Measurements from ENCODE around the gene ALKBH6. TPM values are rescaled to one million over a fixed set of nuclear protein-coding genes. Genes with fewer than 3 reads are reported as not detected.

ALKBH6 gene
- total and polyA plus RNA-seq, 8 donors, result 2.6 to 22.8 (median 6.3) TPM

DNA sequence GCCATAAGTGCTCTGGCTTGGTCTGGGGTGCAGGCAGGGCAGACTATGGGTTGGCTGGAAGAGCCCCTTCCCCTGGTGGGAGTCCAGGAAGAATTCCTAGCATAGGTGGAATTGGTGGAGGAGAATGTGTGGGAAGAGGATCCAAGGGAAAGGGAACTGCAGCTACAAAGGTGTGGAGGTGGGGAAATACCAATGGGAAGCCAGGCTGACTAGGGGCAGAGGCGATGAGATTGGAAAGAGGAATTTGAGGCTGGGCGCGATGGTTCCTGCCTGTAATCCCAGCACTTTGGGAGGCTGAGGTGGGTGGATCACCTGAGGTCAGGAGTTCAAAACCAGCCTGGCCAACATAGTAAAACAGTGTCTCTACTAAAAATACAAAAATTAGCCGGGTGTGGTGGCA is 23.9 kb downstream of the ALKBH6 start:
- TF ChIP-seq, protein P1, sequence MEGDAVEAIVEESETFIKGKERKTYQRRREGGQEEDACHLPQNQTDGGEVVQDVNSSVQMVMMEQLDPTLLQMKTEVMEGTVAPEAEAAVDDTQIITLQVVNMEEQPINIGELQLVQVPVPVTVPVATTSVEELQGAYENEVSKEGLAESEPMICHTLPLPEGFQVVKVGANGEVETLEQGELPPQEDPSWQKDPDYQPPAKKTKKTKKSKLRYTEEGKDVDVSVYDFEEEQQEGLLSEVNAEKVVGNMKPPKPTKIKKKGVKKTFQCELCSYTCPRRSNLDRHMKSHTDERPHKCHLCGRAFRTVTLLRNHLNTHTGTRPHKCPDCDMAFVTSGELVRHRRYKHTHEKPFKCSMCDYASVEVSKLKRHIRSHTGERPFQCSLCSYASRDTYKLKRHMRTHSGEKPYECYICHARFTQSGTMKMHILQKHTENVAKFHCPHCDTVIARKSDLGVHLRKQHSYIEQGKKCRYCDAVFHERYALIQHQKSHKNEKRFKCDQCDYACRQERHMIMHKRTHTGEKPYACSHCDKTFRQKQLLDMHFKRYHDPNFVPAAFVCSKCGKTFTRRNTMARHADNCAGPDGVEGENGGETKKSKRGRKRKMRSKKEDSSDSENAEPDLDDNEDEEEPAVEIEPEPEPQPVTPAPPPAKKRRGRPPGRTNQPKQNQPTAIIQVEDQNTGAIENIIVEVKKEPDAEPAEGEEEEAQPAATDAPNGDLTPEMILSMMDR (IDR thresholded peaks at IDR 0.05), result no peak
- Histone ChIP-seq H3K27ac (no peak overlapping the region), H3K4me3 (no peak overlapping the region), H3K36me3 (no peaks in the 10 kb centered on the region), H3K4me1 (no peaks in the 10 kb centered on the region), H3K9me3 (no peaks in the 10 kb centered on the region), H3K27me3 (peaks cover 0 to 3% (median 0%) of the 10 kb centered on the region in 4 donors)
- intact Hi-C loops (cut with DNase I), result no loop called here
- no peak for DNase-seq
- FAIRE-seq, result no peak
- WGBS, 2 donors, result 85 to 92% methylated on average over 4 of the region's 4 CpGs
- no peak for ATAC-seq

DNA sequence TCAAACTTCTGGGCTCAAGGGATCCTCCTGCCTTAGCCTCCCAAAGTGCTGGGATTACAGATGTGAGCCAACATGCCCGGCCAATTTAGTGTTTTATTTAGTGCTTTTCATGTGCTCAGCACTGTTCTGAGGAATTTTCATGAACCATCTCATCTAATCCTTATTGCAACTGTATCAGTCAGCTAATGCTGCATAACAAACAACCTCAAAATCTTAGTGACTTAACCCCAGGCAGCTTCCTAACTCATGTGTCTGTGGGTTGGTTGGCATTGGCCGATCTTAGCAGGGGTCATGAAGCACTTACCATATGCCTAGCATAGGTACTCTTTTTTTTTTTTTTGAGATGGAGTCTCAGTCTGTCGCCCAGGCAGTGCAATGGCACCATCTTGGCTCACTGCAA is 25.2 kb downstream of the ALKBH6 start:
- intact Hi-C loops (cut with DNase I), result no loop called here
- no peak for DNase-seq
- TF ChIP-seq, protein P1 (IDR thresholded peaks at IDR 0.05), result no peak
- FAIRE-seq, result no peak
- no peaks in the 10 kb centered on the region for H3K4me1 ChIP-seq
- WGBS, 2 donors, result 85% methylated on average over 3 of the region's 3 CpGs
- H3K9me3 ChIP-seq, result no peaks in the 10 kb centered on the region
- peaks cover 0 to 3% (median 0%) of the 10 kb centered on the region in 4 donors for H3K27me3 ChIP-seq
- H3K36me3 ChIP-seq, result no peaks in the 10 kb centered on the region
- no peak overlapping the region for H3K4me3 ChIP-seq
- no peak overlapping the region for H3K27ac ChIP-seq
- no peak for ATAC-seq

DNA sequence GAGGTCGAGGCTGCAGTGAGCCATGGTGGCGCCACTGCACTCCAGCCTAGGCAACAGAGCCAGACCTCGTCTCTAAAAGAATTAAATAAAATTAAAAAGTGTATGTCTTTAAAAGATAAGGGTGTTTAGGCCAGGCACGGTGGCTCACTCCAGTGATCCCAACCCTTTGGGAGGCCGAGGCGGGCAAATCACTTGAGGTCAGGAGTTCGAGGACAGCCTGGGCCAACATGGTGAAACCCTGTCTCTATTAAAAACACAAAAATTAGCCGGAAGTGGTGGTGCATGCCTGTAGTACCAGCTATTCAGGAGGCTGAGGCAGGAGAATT is 26.5 kb downstream of the ALKBH6 start:
- Histone ChIP-seq H3K9me3 (no peaks in the 10 kb centered on the region), H3K27ac (no peak overlapping the region), H3K27me3 (peaks cover 0 to 3% (median 0%) of the 10 kb centered on the region in 4 donors), H3K4me3 (peak overlapping the region in 2 of 4 donors; percentile 16 to 42), H3K4me1 (no peaks in the 10 kb centered on the region), H3K36me3 (no peaks in the 10 kb centered on the region)
- ATAC-seq, result no peak
- intact Hi-C loops (cut with DNase I), result no loop called here
- WGBS, 2 donors, result 25 to 30% methylated on average over 8 of the region's 8 CpGs
- DNase-seq, result no peak
- TF ChIP-seq, protein P1 (IDR thresholded peaks at IDR 0.05), result no peak
- FAIRE-seq, result no peak

DNA sequence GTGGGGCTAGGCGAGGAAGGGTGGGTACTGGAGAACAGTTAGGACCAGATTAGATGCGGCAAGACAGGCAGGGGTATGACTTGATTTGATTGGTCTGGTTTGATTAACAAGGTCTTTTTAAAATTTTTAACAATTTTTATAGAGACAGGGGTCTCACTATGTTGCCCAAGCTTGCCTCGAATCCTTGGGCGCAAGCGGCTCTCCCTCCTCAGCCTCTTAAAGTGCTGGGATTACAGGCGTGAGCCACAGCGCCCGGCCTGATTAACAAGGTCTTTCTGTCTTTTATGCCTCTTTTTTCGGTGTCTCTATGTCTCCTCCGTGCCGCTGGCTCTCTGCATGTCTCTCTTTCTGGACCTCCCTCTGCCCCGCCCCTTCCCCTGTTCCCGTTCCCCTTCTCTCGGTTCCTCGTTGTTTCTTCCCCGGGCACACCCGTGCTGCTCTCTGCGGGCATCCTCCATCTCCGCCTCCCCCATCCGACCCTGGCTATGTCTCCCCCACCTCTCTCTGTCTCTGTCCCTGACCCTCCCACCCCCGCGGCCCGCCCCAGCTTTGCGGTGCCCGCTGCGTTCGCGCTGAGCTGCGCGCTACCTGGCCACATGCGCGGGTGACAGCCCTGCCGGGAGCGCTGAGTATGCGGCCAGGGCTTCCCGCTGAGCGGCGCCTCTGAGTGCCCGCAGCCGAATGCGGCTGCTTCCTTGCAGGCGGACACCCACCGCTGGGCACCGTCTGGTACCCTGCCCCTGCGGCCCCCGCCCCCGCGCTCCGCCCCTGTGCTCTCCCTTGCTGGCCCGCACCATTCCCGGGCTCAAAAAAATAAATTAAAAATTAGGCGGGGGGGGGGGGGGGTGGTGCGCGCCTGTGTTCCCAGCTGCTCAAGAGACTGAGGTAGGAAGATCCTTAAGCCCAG is 27.1 kb downstream of the ALKBH6 start:
- H3K27me3 ChIP-seq, result peaks cover 0 to 3% (median 0%) of the 10 kb centered on the region in 4 donors
- no peaks in the 10 kb centered on the region for H3K9me3 ChIP-seq
- no peaks in the 10 kb centered on the region for H3K36me3 ChIP-seq
- WGBS, 2 donors, result 8 to 10% methylated on average over 53 to 54 of the region's 54 CpGs
- TF ChIP-seq, protein P1 (IDR thresholded peaks at IDR 0.05), result no peak
- intact Hi-C loops (cut with DNase I), result no loop called here
- no peaks in the 10 kb centered on the region for H3K4me1 ChIP-seq
- DNase-seq (peak in 1 of 6 donors; percentile 77), FAIRE-seq (no peak), ATAC-seq (peak; percentile 67 to 86 (median 80))
- H3K4me3 ChIP-seq, result peak overlapping the region in 2 of 4 donors; percentile 16 to 42
- H3K27ac ChIP-seq, result no peak overlapping the region

DNA sequence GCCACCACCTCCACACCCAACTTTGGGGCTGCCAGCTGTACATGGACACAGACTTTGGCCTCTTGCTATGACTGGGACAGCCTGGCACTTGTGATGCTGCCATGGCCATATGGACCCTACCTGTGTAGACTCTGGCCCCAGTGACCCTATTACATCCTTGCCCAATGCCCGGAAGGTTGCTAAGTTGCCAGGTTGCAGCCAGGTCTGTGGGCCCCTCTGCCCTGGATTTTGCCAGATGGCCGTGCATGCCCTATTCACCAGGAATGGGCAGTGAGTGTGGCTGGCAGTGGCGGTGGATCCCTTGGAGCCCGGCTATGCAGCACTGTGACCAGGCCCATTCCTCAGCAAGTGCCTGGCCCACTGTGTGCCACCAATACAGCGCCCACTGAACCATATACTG is 27.9 kb downstream of the ALKBH6 start:
- no peak for DNase-seq
- ATAC-seq, result no peak
- FAIRE-seq, result no peak
- peaks cover 0 to 3% (median 0%) of the 10 kb centered on the region in 4 donors for H3K27me3 ChIP-seq
- H3K4me3 ChIP-seq, result no peak overlapping the region
- no peaks in the 10 kb centered on the region for H3K36me3 ChIP-seq
- WGBS, 2 donors, result 80 to 93% methylated on average over 5 of the region's 5 CpGs
- no peaks in the 10 kb centered on the region for H3K4me1 ChIP-seq
- no peak overlapping the region for H3K27ac ChIP-seq
- intact Hi-C loops (cut with DNase I), result no loop called here
- H3K9me3 ChIP-seq, result no peaks in the 10 kb centered on the region
- TF ChIP-seq, protein P1 (IDR thresholded peaks at IDR 0.05), result no peak
